GM12873 (cell line): ENCODE data around the gene CD84.

Source experiments
- CTCF ChIP-seq: IDR thresholded peaks from 2 replicates; pipeline ENCODE4 v1.5.1; 2012; ENCODE audit warnings: low read depth, mild to moderate bottlenecking, moderate library complexity, low read length, control low read depth; ENCODE audit not compliant: insufficient read depth; ENCODE audit errors: missing control alignments

Gene CD84

GRCh38 chr1:160623862-160624261 lies 44.6 kb upstream of the CD84 start:
- TF ChIP-seq CTCF, result no peak

DNA sequence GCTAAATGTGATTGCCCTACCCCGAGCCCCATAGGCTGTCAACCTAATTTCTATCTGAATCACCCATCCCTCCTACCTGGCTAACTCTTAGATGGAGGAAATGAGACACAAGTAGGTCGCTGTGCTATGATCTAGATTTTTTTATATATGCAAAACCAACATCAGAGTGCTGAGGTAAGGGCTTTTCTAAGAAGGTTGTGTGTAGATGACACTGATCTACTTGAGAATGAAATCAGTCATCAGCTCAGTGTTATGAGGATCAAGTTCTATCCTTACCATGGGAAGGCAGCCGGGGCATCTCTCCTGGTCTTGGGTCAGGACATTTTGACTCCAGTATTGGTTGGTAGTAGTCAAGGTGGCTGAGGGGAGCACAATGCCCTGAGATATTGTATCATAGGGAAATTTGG lies 43.9 kb upstream of the CD84 start:
- TF ChIP-seq CTCF, result no peak

- no peak for TF ChIP-seq CTCF
These were observed 43.4 kb upstream of the CD84 start for GRCh38 chr1:160622501-160623226.

GRCh38 chr1:160621633-160622413 lies 42.5 kb upstream of the CD84 start:
- TF ChIP-seq CTCF, result no peak

GRCh38 chr1:160620942-160621632 lies 41.8 kb upstream of the CD84 start:
- TF ChIP-seq CTCF, result no peak

GRCh38 chr1:160619742-160620277 lies 40.5 kb upstream of the CD84 start:
- no peak for TF ChIP-seq CTCF
